ENCODE data around the gene KIAA2012.

KIAA2012 gene

DNA sequence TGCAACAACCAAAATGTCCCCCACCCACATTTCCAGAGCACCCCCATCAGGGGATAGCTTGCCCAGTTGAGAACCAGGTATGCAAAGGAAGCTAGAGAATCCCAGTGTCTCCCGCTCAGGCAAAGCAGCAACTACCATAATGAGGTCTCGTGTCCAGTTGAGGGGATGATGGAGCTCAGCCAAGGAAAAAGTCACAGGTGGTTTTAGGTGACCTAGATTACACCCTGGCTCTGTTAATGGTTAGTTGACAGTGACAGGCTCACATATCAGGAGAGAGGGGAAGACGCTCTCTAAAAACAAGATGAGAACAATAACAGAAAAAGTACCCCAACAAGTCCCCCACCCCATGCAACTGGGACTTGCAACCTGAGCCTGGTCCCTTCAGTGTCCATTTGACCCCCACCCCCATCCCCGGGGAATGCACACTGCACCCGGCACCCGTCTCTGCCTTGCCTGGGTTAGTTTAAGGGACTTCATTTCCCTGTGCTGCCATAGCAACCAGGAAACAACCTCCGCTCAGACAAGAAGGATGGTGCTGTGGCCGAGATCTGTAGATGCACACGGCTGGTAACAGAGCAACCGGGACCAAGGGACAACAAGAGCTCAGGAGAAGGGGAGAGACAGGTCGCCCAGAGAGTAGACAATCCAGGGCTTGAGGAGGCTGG lies at the start of gene KIAA2012:
Gene KIAA2012 (plus strand): TSS at position 519 of the 665 bp plus-strand sequence. CDS start 373 bp downstream, outside the sequence.
- DNase-seq: no peak
- Mint-ChIP-seq H3K4me3 (no peak within 1 kb of the TSS), H3K27ac (no peak within 1 kb of the TSS), H3K9me3 (no peaks in the 10 kb centered on the region), H3K36me3 (ENCODE audit: low read depth) (no peaks in the 10 kb centered on the region), H3K4me1 (ENCODE audit: low read depth) (peaks cover 4% of the 10 kb centered on the region), H3K27me3 (peaks cover 5% of the 10 kb centered on the region)

DNA sequence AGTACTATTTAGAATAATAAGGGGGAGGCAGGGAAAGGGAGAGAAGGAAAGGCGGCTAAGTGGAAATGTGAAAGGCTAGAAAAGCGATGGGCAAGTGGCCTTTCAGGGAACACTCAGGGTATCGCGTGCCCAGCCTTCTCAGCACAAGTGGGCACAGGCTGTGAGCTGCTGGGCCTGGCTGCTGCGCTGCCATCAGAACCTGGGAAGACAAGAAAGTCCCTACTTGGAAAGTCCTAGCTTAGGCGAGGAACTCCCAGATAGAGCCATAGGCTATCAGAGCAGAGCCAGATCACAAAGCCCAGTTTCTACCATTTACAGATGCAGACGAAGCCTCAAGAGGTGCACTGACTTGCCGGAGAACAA lies 49.2 kb upstream of the KIAA2012 start:
- H3K4me3 Mint-ChIP-seq: no peak overlapping the region
- no peaks in the 10 kb centered on the region for H3K36me3 Mint-ChIP-seq (ENCODE audit: low read depth)
- H3K4me1 Mint-ChIP-seq (ENCODE audit: low read depth): no peaks in the 10 kb centered on the region
- H3K9me3 Mint-ChIP-seq: no peaks in the 10 kb centered on the region
- H3K27ac Mint-ChIP-seq: no peak overlapping the region
- no peak for DNase-seq
- peaks cover 12% of the 10 kb centered on the region for H3K27me3 Mint-ChIP-seq

DNA sequence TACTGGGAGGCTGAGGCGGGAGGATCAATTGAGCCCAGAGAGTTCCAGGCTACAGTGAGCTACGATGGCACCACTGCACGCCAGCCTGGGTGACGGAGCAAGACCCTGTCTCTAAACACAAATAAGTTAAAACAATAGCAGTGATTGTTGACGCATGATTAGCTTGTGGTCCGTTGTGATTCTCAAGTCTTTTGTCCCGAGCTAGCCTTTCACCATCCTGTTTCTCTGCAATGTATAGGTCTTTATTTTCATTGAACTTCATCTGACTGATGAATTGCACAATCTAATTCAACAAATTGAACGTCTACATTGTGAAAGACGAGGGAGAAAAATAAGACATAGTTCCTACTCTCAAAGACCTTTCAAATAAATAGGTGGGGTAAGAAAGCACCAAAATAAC lies 48.2 kb upstream of the KIAA2012 start:
- no peaks in the 10 kb centered on the region for H3K9me3 Mint-ChIP-seq
- no peak for DNase-seq
- no peaks in the 10 kb centered on the region for H3K4me1 Mint-ChIP-seq (ENCODE audit: low read depth)
- H3K36me3 Mint-ChIP-seq (ENCODE audit: low read depth): no peaks in the 10 kb centered on the region
- H3K4me3 Mint-ChIP-seq: no peak overlapping the region
- H3K27ac Mint-ChIP-seq: no peak overlapping the region
- H3K27me3 Mint-ChIP-seq: peaks cover 12% of the 10 kb centered on the region

DNA sequence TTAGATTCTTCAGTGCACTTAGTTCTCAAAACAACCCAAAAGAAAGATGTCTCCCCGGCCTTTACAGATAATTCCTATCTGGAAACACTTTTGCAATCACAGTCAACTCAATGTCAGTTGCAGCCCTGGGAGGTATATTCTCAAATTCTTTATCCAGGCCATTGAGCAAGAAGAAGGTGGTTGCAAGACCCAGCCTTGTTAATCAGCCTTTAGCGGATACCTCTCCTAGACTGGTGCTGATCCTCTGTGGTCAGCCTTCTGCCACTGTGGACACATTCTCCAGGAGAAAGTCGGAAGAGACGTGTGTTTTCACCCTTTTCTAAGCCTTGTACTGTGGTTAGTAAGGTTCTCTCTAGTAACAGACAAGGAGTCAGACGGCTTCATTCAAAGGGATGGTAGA lies 47.2 kb upstream of the KIAA2012 start:
- H3K4me1 Mint-ChIP-seq (ENCODE audit: low read depth): no peaks in the 10 kb centered on the region
- H3K36me3 Mint-ChIP-seq (ENCODE audit: low read depth): no peaks in the 10 kb centered on the region
- H3K9me3 Mint-ChIP-seq: no peaks in the 10 kb centered on the region
- H3K27ac Mint-ChIP-seq: no peak overlapping the region
- H3K4me3 Mint-ChIP-seq: no peak overlapping the region
- peaks cover 8% of the 10 kb centered on the region for H3K27me3 Mint-ChIP-seq
- DNase-seq: no peak

DNA sequence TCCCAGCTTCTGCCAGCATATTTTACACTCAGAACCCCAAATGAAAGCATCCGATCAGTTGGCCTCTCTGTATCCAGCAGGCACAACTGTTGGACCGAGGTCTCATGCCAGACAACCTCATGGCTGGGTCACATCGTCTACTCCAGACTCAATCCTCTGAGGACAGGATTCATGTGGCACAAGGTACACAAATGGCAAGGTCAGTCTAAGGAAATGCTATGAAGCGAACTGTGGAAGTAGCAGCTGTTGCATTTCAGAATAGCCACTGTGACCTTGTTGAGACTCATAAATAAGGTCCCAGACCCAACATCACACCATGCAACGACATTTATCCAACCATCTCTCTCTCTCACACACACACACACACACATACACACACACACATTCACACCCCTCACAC lies 46.5 kb upstream of the KIAA2012 start:
- H3K4me3 Mint-ChIP-seq: no peak overlapping the region
- H3K27me3 Mint-ChIP-seq: peaks cover 12% of the 10 kb centered on the region
- no peak overlapping the region for H3K27ac Mint-ChIP-seq
- H3K4me1 Mint-ChIP-seq (ENCODE audit: low read depth): no peaks in the 10 kb centered on the region
- DNase-seq: no peak
- H3K9me3 Mint-ChIP-seq: no peaks in the 10 kb centered on the region
- no peaks in the 10 kb centered on the region for H3K36me3 Mint-ChIP-seq (ENCODE audit: low read depth)

DNA sequence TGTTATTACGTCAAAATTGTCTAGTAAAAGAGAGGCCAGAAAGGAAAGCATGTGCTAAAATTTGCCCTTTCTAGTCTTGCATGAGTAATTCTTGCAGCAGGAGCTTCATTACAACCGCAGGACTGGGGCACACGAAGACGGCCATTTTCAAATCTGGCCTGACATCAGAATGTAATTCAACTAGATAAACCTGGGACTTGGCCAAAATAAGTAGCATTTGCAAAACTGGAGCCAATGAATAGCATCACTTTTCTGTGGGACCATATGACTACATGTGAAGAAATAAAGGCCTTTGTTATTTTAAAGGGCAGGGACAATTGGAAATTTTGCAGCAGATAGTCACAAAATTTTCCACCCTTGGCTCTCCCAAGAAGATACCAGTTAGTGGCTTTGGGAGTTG lies 42.4 kb upstream of the KIAA2012 start:
- Mint-ChIP-seq H3K9me3 (no peaks in the 10 kb centered on the region), H3K27ac (no peak overlapping the region), H3K27me3 (peaks cover 20% of the 10 kb centered on the region), H3K36me3 (ENCODE audit: low read depth) (no peaks in the 10 kb centered on the region), H3K4me1 (ENCODE audit: low read depth) (peaks cover 15% of the 10 kb centered on the region), H3K4me3 (no peak overlapping the region)
- DNase-seq: no peak

DNA sequence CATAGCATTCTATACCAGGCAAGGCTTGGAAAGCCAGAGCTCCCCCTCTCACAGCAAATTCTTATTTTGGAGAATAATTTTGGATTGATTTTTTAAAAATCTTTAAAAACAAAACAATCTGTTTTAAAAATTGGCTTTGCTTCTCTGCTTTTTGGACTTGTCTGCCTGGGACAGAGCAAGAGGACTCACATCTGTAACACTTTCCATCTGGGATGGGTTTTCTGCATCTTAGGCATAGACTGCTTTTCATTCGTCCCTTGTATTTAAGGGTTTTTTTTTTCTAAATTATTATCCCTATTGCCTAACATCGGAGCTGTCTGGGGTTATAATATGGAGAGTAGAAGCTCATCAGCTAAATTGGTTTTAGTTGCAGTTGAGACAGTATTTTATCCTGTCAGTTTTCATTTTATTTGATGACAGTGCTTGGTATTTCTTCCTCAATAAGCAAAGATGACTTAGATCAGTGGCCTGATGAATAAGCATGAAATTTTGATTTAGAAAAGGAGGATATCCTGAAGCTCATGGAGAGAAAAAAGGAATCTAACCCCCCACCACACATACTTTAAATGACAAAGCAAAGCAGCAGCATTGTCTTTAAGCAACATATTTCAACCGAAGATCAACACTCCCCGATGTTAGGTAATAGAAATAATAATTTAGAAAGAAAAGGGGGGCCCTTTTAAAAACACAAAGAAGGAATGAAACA lies 41.7 kb upstream of the KIAA2012 start:
- H3K4me3 Mint-ChIP-seq: no peak overlapping the region

DNA sequence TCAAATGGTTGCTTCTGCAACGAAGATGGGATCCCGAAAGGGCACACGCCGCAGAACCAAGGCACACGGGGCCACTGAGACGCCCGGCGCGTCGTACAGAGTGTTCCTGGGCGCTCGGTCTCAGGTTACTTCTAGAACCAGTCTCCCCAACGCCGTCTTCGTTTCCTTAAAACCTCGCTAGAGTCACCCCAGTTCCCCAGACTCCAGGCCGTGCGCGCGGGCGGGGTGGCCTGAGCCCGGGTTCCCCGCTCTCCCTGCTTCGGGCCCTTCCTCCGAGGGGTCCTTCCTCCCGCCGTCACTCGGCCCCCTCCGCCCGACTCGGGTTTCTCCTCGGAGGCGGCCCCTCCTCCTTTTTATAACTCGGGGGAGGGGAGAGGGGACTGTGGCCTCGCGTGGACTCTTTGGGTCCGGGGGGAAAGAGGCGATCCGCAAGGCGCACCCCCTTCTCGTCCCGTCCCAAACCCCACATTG lies 40.2 kb upstream of the KIAA2012 start:
- no peaks in the 10 kb centered on the region for H3K9me3 Mint-ChIP-seq
- H3K4me1 Mint-ChIP-seq (ENCODE audit: low read depth): peaks cover 15% of the 10 kb centered on the region
- DNase-seq: no peak
- H3K4me3 Mint-ChIP-seq: peak overlapping the region; percentile 79
- peak overlapping the region; percentile 64 for H3K27ac Mint-ChIP-seq
- no peaks in the 10 kb centered on the region for H3K36me3 Mint-ChIP-seq (ENCODE audit: low read depth)
- H3K27me3 Mint-ChIP-seq: peaks cover 20% of the 10 kb centered on the region

More for the DNA sequence above, 41.7 kb upstream of the KIAA2012 start:
- Mint-ChIP-seq H3K9me3 (no peaks in the 10 kb centered on the region), H3K27ac (no peak overlapping the region), H3K36me3 (ENCODE audit: low read depth) (no peaks in the 10 kb centered on the region), H3K27me3 (peaks cover 17% of the 10 kb centered on the region), H3K4me1 (ENCODE audit: low read depth) (peaks cover 15% of the 10 kb centered on the region)
- DNase-seq: no peak

DNA sequence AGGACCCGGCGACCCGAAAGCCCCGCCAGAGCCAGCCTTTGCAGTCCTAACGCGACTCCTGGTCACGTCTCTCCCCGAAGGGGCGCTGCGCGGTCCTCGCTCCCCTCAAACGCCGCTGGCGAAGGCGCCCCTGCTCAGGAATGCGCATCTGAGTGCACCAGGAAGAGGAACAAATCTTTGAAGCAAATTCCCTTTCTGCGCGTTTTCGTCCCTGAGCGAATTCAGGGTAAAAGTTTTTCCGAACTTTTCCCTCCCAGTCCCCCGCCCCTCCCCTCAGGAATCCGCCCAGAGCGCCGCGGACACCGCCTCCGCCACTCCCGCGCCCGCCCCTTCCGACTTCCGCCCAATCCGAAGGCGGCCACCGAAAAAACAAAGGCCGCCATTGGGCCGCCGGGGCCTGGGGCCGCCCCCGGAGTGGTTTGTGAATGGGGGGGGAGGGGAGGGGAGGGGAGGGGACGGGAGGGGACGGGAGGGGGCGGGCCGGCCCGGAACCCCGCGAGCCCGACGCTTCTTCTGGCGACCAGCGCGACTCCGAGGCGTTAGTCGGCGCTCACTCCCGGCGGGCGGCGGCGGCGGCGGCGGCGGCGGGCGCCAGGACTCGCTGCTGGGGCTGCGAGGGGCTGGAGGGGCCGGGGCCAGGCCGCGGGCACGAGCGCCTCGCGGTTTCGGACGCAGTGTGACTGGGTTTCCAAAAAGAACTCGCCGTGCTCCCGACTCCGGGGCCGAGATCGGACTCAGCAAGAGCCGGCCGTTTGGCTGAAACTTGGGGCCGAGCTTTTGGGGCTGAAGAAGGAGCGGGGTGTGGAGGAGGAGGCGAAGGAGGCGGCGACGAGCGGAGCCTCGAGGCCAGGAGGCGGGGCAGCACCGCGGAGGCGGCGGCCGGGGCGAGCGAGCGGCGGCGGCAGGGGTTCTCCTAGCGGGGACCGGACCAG lies 39.5 kb upstream of the KIAA2012 start, which contains the start of gene FZD7:
Gene FZD7 (plus strand): TSS at position 539 of the 932 bp plus-strand sequence. CDS start 793 bp downstream, outside the sequence.
- H3K4me3 Mint-ChIP-seq: peak within 1 kb of the TSS; percentile 81
- no peaks in the 10 kb centered on the region for H3K9me3 Mint-ChIP-seq
- DNase-seq: peak; percentile 86
- no peaks in the 10 kb centered on the region for H3K36me3 Mint-ChIP-seq (ENCODE audit: low read depth)
- H3K27me3 Mint-ChIP-seq: peaks cover 25% of the 10 kb centered on the region
- H3K4me1 Mint-ChIP-seq (ENCODE audit: low read depth): peaks cover 15% of the 10 kb centered on the region
- H3K27ac Mint-ChIP-seq: peak within 1 kb of the TSS; percentile 64

DNA sequence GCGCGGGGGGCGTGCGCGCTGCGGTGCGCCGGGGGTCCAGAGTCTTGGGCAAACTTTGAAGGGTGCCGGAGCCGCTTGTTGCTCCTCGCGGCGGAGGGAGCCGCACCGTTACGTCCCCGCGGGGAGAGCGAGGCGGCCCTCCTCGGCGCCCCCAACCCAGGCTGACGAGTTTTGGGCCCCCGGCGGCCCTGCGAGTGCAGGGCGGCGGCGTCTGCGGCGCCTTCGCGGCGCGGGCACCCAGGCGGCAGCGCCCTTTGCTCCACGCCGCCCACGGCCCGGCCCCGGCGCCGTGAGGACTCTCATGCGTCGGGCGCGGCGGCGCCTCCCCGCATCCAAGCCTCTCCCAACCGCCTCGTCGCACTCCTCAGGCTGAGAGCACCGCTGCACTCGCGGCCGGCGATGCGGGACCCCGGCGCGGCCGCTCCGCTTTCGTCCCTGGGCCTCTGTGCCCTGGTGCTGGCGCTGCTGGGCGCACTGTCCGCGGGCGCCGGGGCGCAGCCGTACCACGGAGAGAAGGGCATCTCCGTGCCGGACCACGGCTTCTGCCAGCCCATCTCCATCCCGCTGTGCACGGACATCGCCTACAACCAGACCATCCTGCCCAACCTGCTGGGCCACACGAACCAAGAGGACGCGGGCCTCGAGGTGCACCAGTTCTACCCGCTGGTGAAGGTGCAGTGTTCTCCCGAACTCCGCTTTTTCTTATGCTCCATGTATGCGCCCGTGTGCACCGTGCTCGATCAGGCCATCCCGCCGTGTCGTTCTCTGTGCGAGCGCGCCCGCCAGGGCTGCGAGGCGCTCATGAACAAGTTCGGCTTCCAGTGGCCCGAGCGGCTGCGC lies 38.6 kb upstream of the KIAA2012 start:
- Mint-ChIP-seq H3K36me3 (ENCODE audit: low read depth) (no peaks in the 10 kb centered on the region), H3K9me3 (no peaks in the 10 kb centered on the region), H3K4me1 (ENCODE audit: low read depth) (peaks cover 18% of the 10 kb centered on the region), H3K27ac (peak overlapping the region; percentile 50), H3K4me3 (peak overlapping the region; percentile 77), H3K27me3 (peaks cover 34% of the 10 kb centered on the region)
- DNase-seq: peak; percentile 64

DNA sequence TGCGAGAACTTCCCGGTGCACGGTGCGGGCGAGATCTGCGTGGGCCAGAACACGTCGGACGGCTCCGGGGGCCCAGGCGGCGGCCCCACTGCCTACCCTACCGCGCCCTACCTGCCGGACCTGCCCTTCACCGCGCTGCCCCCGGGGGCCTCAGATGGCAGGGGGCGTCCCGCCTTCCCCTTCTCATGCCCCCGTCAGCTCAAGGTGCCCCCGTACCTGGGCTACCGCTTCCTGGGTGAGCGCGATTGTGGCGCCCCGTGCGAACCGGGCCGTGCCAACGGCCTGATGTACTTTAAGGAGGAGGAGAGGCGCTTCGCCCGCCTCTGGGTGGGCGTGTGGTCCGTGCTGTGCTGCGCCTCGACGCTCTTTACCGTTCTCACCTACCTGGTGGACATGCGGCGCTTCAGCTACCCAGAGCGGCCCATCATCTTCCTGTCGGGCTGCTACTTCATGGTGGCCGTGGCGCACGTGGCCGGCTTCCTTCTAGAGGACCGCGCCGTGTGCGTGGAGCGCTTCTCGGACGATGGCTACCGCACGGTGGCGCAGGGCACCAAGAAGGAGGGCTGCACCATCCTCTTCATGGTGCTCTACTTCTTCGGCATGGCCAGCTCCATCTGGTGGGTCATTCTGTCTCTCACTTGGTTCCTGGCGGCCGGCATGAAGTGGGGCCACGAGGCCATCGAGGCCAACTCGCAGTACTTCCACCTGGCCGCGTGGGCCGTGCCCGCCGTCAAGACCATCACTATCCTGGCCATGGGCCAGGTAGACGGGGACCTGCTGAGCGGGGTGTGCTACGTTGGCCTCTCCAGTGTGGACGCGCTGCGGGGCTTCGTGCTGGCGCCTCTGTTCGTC lies 37.7 kb upstream of the KIAA2012 start:
- Mint-ChIP-seq H3K9me3 (no peaks in the 10 kb centered on the region), H3K4me1 (ENCODE audit: low read depth) (peaks cover 19% of the 10 kb centered on the region), H3K27ac (no peak overlapping the region), H3K27me3 (peaks cover 43% of the 10 kb centered on the region), H3K4me3 (peak overlapping the region; percentile 77), H3K36me3 (ENCODE audit: low read depth) (no peaks in the 10 kb centered on the region)
- peak; percentile 46 for DNase-seq

DNA sequence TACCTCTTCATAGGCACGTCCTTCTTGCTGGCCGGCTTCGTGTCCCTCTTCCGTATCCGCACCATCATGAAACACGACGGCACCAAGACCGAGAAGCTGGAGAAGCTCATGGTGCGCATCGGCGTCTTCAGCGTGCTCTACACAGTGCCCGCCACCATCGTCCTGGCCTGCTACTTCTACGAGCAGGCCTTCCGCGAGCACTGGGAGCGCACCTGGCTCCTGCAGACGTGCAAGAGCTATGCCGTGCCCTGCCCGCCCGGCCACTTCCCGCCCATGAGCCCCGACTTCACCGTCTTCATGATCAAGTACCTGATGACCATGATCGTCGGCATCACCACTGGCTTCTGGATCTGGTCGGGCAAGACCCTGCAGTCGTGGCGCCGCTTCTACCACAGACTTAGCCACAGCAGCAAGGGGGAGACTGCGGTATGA lies 37.1 kb upstream of the KIAA2012 start:
- peaks cover 19% of the 10 kb centered on the region for H3K4me1 Mint-ChIP-seq (ENCODE audit: low read depth)
- no peaks in the 10 kb centered on the region for H3K36me3 Mint-ChIP-seq (ENCODE audit: low read depth)
- DNase-seq: no peak
- no peak overlapping the region for H3K27ac Mint-ChIP-seq
- no peaks in the 10 kb centered on the region for H3K9me3 Mint-ChIP-seq
- no peak overlapping the region for H3K4me3 Mint-ChIP-seq
- peaks cover 49% of the 10 kb centered on the region for H3K27me3 Mint-ChIP-seq

DNA sequence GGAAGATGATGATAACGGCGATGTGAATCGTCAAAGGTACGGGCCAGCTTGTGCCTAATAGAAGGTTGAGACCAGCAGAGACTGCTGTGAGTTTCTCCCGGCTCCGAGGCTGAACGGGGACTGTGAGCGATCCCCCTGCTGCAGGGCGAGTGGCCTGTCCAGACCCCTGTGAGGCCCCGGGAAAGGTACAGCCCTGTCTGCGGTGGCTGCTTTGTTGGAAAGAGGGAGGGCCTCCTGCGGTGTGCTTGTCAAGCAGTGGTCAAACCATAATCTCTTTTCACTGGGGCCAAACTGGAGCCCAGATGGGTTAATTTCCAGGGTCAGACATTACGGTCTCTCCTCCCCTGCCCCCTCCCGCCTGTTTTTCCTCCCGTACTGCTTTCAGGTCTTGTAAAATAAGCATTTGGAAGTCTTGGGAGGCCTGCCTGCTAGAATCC lies 36.4 kb upstream of the KIAA2012 start:
- Mint-ChIP-seq H3K27ac (no peak overlapping the region), H3K36me3 (ENCODE audit: low read depth) (no peaks in the 10 kb centered on the region), H3K9me3 (no peaks in the 10 kb centered on the region), H3K4me1 (ENCODE audit: low read depth) (peaks cover 19% of the 10 kb centered on the region), H3K4me3 (no peak overlapping the region), H3K27me3 (peaks cover 51% of the 10 kb centered on the region)
- DNase-seq: no peak

All from activated T-cell treated with anti-CD3 and anti-CD28 coated beads, Interleukin-2, amount 50 U/mL, for 24 hours (primary cell).